Esophagus squamous epithelium (tissue), 5 donors: Measurements from ENCODE around the gene ADK. TPM values are rescaled to one million over a fixed set of nuclear protein-coding genes. Genes with fewer than 3 reads are reported as not detected.

Source experiments
- DNase-seq: peaks from one replicate; lab custom pipeline; 2025; lab: John Stamatoyannopoulos, UW
- H3K27ac ChIP-seq, 4 donors: fragments of 200-600 bp; sonication (generic); one replicate each; pipeline ENCODE4 v1.5.1; 2016 to 2019; ENCODE audit warnings: mild to moderate bottlenecking in 1 of 4
- H3K27me3 ChIP-seq, 4 donors: fragments of 200-600 bp; sonication (generic); 1 replicate in 3 of 4; 2 replicates in 1 of 4; pipeline versions ENCODE4 v1.5.1 to v1.6.0; 2017 to 2021; ENCODE audit warnings: antibody characterized with exemption in 1 of 4
- H3K36me3 ChIP-seq, 3 donors: fragments of 200-600 bp; sonication (generic); one replicate each; pipeline ENCODE4 v1.5.1; 2016 to 2019
- H3K4me1 ChIP-seq, 3 donors: fragments of 200-600 bp; sonication (generic); one replicate each; pipeline ENCODE4 v1.5.1; 2017 to 2019
- H3K4me3 ChIP-seq, 4 donors: fragments of 200-600 bp; sonication (generic); 1 replicate in 3 of 4; 2 replicates in 1 of 4; pipeline ENCODE4 v1.5.1; 2016 to 2019; ENCODE audit warnings: mild to moderate bottlenecking in 2 of 4, moderate library complexity in 1 of 4
- H3K9me3 ChIP-seq, 3 donors: fragments of 200-600 bp; sonication (generic); one replicate each; pipeline ENCODE4 v1.5.1; 2016 to 2019
- CTCF ChIP-seq, 6 experiments: fragments of 450-650 bp in 4 of 6; fragments of 200-600 bp in 2 of 6; sonication (generic) in 2 of 6; IDR thresholded peaks; one replicate each; pipeline ENCODE4 v1.5.1; 2016 to 2019; ENCODE audit warnings: antibody characterized with exemption in 6 of 6, mild to moderate bottlenecking in 4 of 6, moderate library complexity in 4 of 6
- POLR2A ChIP-seq, 4 donors: fragments of 450-650 bp; IDR thresholded peaks; one replicate each; pipeline ENCODE4 v1.6.1; 2017; ENCODE audit warnings: antibody characterized with exemption in 4 of 4, mild to moderate bottlenecking in 4 of 4, moderate library complexity in 3 of 4
- WGBS, 2 donors: methylation state at CpG; one replicate each; pipeline ENCODE4 v1.1.5; 2018; 5-methylcytosine and 5-hydroxymethylcytosine counted together
- intact Hi-C: fragments of 100-400 bp; cut with DNase I; formaldehyde crosslinking; loops from one replicate; pipeline ENCODE4 v1.15.0; 2022
- total RNA-seq, 4 donors: library from RNA; depleted of rRNA; stranded (reverse); fragments of >200 nt; gene quantifications; one replicate each; pipeline ENCODE4 v1.1.0, GENCODE V29; 2016
- donor health status: DM: yes; HTN: yes; CAD: no.

ADK gene
- total RNA-seq, 4 donors from 2014 or later: 43.3 to 78.4 (median 68.4) TPM

- no peaks in the 10 kb centered on the region for H3K4me1 ChIP-seq
- no peak overlapping the region for H3K4me3 ChIP-seq
- 89 to 91% methylated on average over 5 of the region's 5 CpGs for WGBS, 2 donors
- H3K27me3 ChIP-seq: no peaks in the 10 kb centered on the region
- TF ChIP-seq POLR2A (IDR thresholded peaks at IDR 0.05) (no peak), CTCF (IDR thresholded peaks at IDR 0.05) (no peak)
- no peak overlapping the region for H3K27ac ChIP-seq
- intact Hi-C loops: no loop called here
- H3K36me3 ChIP-seq: no peaks in the 10 kb centered on the region
- H3K9me3 ChIP-seq: no peaks in the 10 kb centered on the region
- no peak for DNase-seq
These were observed 226.5 kb downstream of the ADK start for GRCh38 chr10:74377476-74377875.

GRCh38 chr10:74379474-74379873 lies 228.5 kb downstream of the ADK start:
- no peaks in the 10 kb centered on the region for H3K9me3 ChIP-seq
- peaks cover 0 to 6% (median 0%) of the 10 kb centered on the region in 3 donors for H3K4me1 ChIP-seq
- H3K27ac ChIP-seq: no peak overlapping the region
- no peaks in the 10 kb centered on the region for H3K27me3 ChIP-seq
- no peaks in the 10 kb centered on the region for H3K36me3 ChIP-seq
- TF ChIP-seq CTCF (IDR thresholded peaks at IDR 0.05): no peak
- DNase-seq: no peak
- WGBS, 2 donors: 86 to 94% methylated on average over 3 of the region's 3 CpGs
- no peak overlapping the region for H3K4me3 ChIP-seq
- intact Hi-C loops: no loop called here

GRCh38 chr10:74380795-74381194 lies 229.8 kb downstream of the ADK start:
- TF ChIP-seq POLR2A (IDR thresholded peaks at IDR 0.05) (no peak), CTCF (IDR thresholded peaks at IDR 0.05) (no peak)
- intact Hi-C loops: no loop called here
- Histone ChIP-seq H3K4me3 (no peak overlapping the region), H3K27me3 (no peaks in the 10 kb centered on the region), H3K36me3 (no peaks in the 10 kb centered on the region), H3K4me1 (peaks cover 0 to 6% (median 0%) of the 10 kb centered on the region in 3 donors), H3K27ac (no peak overlapping the region), H3K9me3 (no peaks in the 10 kb centered on the region)
- no peak for DNase-seq
- 87 to 93% methylated on average over 1 of the region's 1 CpG for WGBS, 2 donors

GRCh38 chr10:74381291-74381853 lies 230.4 kb downstream of the ADK start:
- WGBS, 2 donors: 73 to 78% methylated on average over 2 of the region's 2 CpGs
- no peak for TF ChIP-seq CTCF (IDR thresholded peaks at IDR 0.05)
- no peak for TF ChIP-seq POLR2A (IDR thresholded peaks at IDR 0.05)
- Histone ChIP-seq H3K9me3 (no peaks in the 10 kb centered on the region), H3K36me3 (no peaks in the 10 kb centered on the region), H3K27me3 (no peaks in the 10 kb centered on the region), H3K4me3 (no peak overlapping the region), H3K4me1 (peaks cover 0 to 6% (median 0%) of the 10 kb centered on the region in 3 donors), H3K27ac (no peak overlapping the region)
- intact Hi-C loops: no loop called here
- DNase-seq: no peak

- no peak overlapping the region for H3K27ac ChIP-seq
- H3K4me3 ChIP-seq: no peak overlapping the region
- no peaks in the 10 kb centered on the region for H3K9me3 ChIP-seq
- peaks cover 0 to 6% (median 0%) of the 10 kb centered on the region in 3 donors for H3K4me1 ChIP-seq
- DNase-seq: no peak
- intact Hi-C loops: no loop called here
- no peaks in the 10 kb centered on the region for H3K27me3 ChIP-seq
- no peak for TF ChIP-seq CTCF (IDR thresholded peaks at IDR 0.05)
- TF ChIP-seq POLR2A (IDR thresholded peaks at IDR 0.05): no peak
- 74 to 85% methylated on average over 1 of the region's 1 CpG for WGBS, 2 donors
- peaks cover 0 to 5% (median 0%) of the 10 kb centered on the region in 3 donors for H3K36me3 ChIP-seq
These were observed 231.6 kb downstream of the ADK start for GRCh38 chr10:74382663-74383062.
